K562 (cell line): Measurements from ENCODE around the gene TM7SF2. TPM values are rescaled to one million over a fixed set of nuclear protein-coding genes. Genes with fewer than 3 reads are reported as not detected.

Source experiments
- BRCA1 ChIP-seq, 2 experiments: fragments of 450-650 bp in 1 of 2; sonication (generic) in 1 of 2; formaldehyde crosslinking in 1 of 2; IDR thresholded peaks; 2 replicates each; pipeline versions ENCODE4 v1.5.0 to v1.6.1; 2017 to 2020; ENCODE audit warnings: mild to moderate bottlenecking in 1 of 2, missing genetic modification reagents in 1 of 2
- EGR1 ChIP-seq: fragments of 450-650 bp; conservative IDR thresholded peaks from 2 replicates; pipeline ENCODE4 v1.6.1; 2017; ENCODE audit warnings: mild to moderate bottlenecking
- FOXJ3 ChIP-seq: sonication (generic); formaldehyde crosslinking; IDR thresholded peaks from 2 replicates; pipeline ENCODE4 v1.4.0; 2020; ENCODE audit warnings: mild to moderate bottlenecking, missing genetic modification reagents
- GTF2E2 ChIP-seq: fragments of 200-800 bp; sonication (Bioruptor generic); IDR thresholded peaks from 2 replicates; pipeline ENCODE4 v1.6.1; 2016; ENCODE audit warnings: missing genetic modification characterization, missing compliant biosample characterization
- IRF2 ChIP-seq: sonication (generic); formaldehyde crosslinking; IDR thresholded peaks from 2 replicates; pipeline ENCODE4 v1.8.1; 2022; ENCODE audit warnings: mild to moderate bottlenecking, missing genetic modification reagents
- KDM5B ChIP-seq: fragments of 200-600 bp; sonication (generic); IDR thresholded peaks from 2 replicates; pipeline ENCODE4 v1.6.1; 2012; ENCODE audit warnings: low read depth, mild to moderate bottlenecking, moderate library complexity, low read length, control low read depth, inconsistent platforms; ENCODE audit not compliant: insufficient replicate concordance
- MECOM ChIP-seq: fragments of 250-450 bp; sonication (Bioruptor Pico); IDR thresholded peaks from 2 replicates; pipeline ENCODE4 v1.8.0; 2022; ENCODE audit warnings: inconsistent platforms
- MYNN ChIP-seq, 2 experiments: sonication (generic); formaldehyde crosslinking in 1 of 2; IDR thresholded peaks; 2 replicates each; pipeline versions ENCODE4 v1.5.0 to v1.6.1; 2016 to 2020; ENCODE audit warnings: antibody characterized with exemption in 1 of 2, missing genetic modification reagents in 1 of 2
- NFIC ChIP-seq: fragments of 450-650 bp; IDR thresholded peaks from 2 replicates; pipeline ENCODE4 v1.6.1; 2017; ENCODE audit warnings: mild to moderate bottlenecking, inconsistent platforms
- NRF1 ChIP-seq, 2 experiments: fragments of 450-650 bp; IDR thresholded peaks in 1 of 2; conservative IDR thresholded peaks in 1 of 2; 2 replicates each; pipeline ENCODE4 v1.6.1; 2014; ENCODE audit warnings: mild to moderate bottlenecking in 2 of 2
- RBM17 ChIP-seq: fragments of 200-400 bp; formaldehyde crosslinking; IDR thresholded peaks from 2 replicates; pipeline ENCODE4 v1.6.1; 2017; ENCODE audit warnings: low read depth, mild to moderate bottlenecking, low read length, borderline replicate concordance
- SP1 ChIP-seq: sonication (generic); formaldehyde crosslinking; IDR thresholded peaks from 2 replicates; pipeline ENCODE4 v1.8.1; 2022; ENCODE audit warnings: mild to moderate bottlenecking, missing genetic modification reagents
- STAT6 ChIP-seq: sonication (generic); formaldehyde crosslinking; IDR thresholded peaks from 2 replicates; pipeline ENCODE4 v1.8.1; 2023; ENCODE audit warnings: mild to moderate bottlenecking, missing genetic modification reagents
- YBX1 ChIP-seq: fragments of 450-650 bp; IDR thresholded peaks from 2 replicates; pipeline ENCODE4 v1.7.1; 2016; ENCODE audit warnings: mild to moderate bottlenecking
- ZBTB34 ChIP-seq: fragments of 250-450 bp; sonication (Bioruptor Pico); IDR thresholded peaks from 2 replicates; pipeline ENCODE4 v1.8.0; 2021; ENCODE audit warnings: mild to moderate bottlenecking, moderate library complexity
- ZC3H11A ChIP-seq: IDR thresholded peaks from 2 replicates; pipeline ENCODE4 v1.6.1; 2012; ENCODE audit warnings: low read depth, low read length, improper control_type of control experiment
- ZNF507 ChIP-seq: conservative IDR thresholded peaks from 2 replicates; pipeline ENCODE4 v1.6.1; 2017; ENCODE audit warnings: missing genetic modification characterization, missing compliant biosample characterization
- ZSCAN29 ChIP-seq: fragments of 450-650 bp; IDR thresholded peaks from 2 replicates; pipeline ENCODE4 v1.6.1; 2017
- polyA plus RNA-seq, 8 experiments: library from polyadenylated mRNA; depleted of rRNA in 4 of 8; stranded (reverse) in 5 of 8; unstranded in 3 of 8; fragments of >200 nt; fragmentation: Nextera tagmentation in 2 of 8; fragmentation: Illumina TruSeq in 1 of 8; extraction: Ambion mirVana in 2 of 8; extraction: Trizol in 1 of 8; gene quantifications; 2 replicates each; pipeline versions ENCODE4 v1.2.1 to v1.2.3, GENCODE V29; 2011 to 2014; ENCODE audit warnings: inconsistent platforms in 1 of 8, missing spikeins in 1 of 8
- total RNA-seq, 7 experiments: library from RNA; depleted of rRNA in 6 of 7; stranded (reverse); fragments of >200 nt in 6 of 7; fragmentation: Illumina TruSeq in 2 of 7; extraction: Trizol in 2 of 7; gene quantifications; 2 replicates each; pipeline versions ENCODE4 v1.2.1 to v1.2.3, GENCODE V29; 2011 to 2021; ENCODE audit warnings: low replicate concordance in 1 of 7
- TF ChIP-seq, protein P1 (sequence below), 2 experiments: fragments of 200-800 bp in 1 of 2; sonication (Bioruptor generic) in 1 of 2; sonication (generic) in 1 of 2; formaldehyde crosslinking in 1 of 2; IDR thresholded peaks in 1 of 2; conservative IDR thresholded peaks in 1 of 2; 2 replicates each; pipeline versions ENCODE4 v1.5.0 to v1.6.1; 2016 to 2020; ENCODE audit warnings: missing compliant biosample characterization in 1 of 2, missing genetic modification characterization in 1 of 2, missing genetic modification reagents in 1 of 2
- TF ChIP-seq, protein P2 (sequence below): fragments of 450-650 bp; IDR thresholded peaks from 2 replicates; pipeline ENCODE4 v1.6.1; 2017; ENCODE audit warnings: antibody characterized with exemption

The TM7SF2 gene
- total and polyA plus RNA-seq, 9 of the 15 experiments (the other 6 are each of a cell fraction or from before 2014, with no cell fraction given): 1.2 to 22.0 (median 14.3) TPM

- TF ChIP-seq MECOM: 0 out of 2 replicates have a peak, but pooled peaks have one; percentile 70
- peak; percentile 93; the same call in 1 of the 2 replicates for TF ChIP-seq ZC3H11A
- TF ChIP-seq SP1 (CRISPR knock-in tag): peak; percentile 91
- TF ChIP-seq YBX1: no peak
- TF ChIP-seq BRCA1 (IDR thresholded peaks at IDR 0.05): no peak
- TF ChIP-seq BRCA1 (CRISPR knock-in tag; IDR thresholded peaks at IDR 0.05): no peak
- no peak for TF ChIP-seq FOXJ3 (CRISPR knock-in tag)
- TF ChIP-seq EGR1: peak; percentile 39; the same call in 1 of the 2 replicates
- TF ChIP-seq ZSCAN29: no peak
- no peak for TF ChIP-seq STAT6
- TF ChIP-seq, protein P1, sequence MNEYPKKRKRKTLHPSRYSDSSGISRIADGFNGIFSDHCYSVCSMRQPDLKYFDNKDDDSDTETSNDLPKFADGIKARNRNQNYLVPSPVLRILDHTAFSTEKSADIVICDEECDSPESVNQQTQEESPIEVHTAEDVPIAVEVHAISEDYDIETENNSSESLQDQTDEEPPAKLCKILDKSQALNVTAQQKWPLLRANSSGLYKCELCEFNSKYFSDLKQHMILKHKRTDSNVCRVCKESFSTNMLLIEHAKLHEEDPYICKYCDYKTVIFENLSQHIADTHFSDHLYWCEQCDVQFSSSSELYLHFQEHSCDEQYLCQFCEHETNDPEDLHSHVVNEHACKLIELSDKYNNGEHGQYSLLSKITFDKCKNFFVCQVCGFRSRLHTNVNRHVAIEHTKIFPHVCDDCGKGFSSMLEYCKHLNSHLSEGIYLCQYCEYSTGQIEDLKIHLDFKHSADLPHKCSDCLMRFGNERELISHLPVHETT (CRISPR knock-in tag; conservative IDR thresholded peaks at IDR 0.05 in 1 of 2, IDR thresholded peaks at IDR 0.05 in 1 of 2): peak in 1 of 2 experiments; percentile 95; a peak in 3 of 4 replicates
- TF ChIP-seq ZBTB34 (CRISPR knock-in tag): no peak
- no peak for TF ChIP-seq ZNF507 (tag)
- peak; percentile 96 for TF ChIP-seq KDM5B
- peak; percentile 94 for TF ChIP-seq GTF2E2 (tag)
- no peak for TF ChIP-seq RBM17
- peak; percentile 74 for TF ChIP-seq NFIC
- TF ChIP-seq MYNN (IDR thresholded peaks at IDR 0.05): peak; percentile 80; the same call in 1 of the 2 replicates
- no peak for TF ChIP-seq MYNN (CRISPR knock-in tag; IDR thresholded peaks at IDR 0.05)
- TF ChIP-seq NRF1 (conservative IDR thresholded peaks at IDR 0.05 in 1 of 2, IDR thresholded peaks at IDR 0.05 in 1 of 2): peak; percentile 66 to 70
- TF ChIP-seq, protein P2, sequence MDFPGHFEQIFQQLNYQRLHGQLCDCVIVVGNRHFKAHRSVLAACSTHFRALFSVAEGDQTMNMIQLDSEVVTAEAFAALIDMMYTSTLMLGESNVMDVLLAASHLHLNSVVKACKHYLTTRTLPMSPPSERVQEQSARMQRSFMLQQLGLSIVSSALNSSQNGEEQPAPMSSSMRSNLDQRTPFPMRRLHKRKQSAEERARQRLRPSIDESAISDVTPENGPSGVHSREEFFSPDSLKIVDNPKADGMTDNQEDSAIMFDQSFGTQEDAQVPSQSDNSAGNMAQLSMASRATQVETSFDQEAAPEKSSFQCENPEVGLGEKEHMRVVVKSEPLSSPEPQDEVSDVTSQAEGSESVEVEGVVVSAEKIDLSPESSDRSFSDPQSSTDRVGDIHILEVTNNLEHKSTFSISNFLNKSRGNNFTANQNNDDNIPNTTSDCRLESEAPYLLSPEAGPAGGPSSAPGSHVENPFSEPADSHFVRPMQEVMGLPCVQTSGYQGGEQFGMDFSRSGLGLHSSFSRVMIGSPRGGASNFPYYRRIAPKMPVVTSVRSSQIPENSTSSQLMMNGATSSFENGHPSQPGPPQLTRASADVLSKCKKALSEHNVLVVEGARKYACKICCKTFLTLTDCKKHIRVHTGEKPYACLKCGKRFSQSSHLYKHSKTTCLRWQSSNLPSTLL: no peak
- TF ChIP-seq IRF2 (CRISPR knock-in tag): no peak
Observed at GRCh38 chr11:65095974-65096806, 15.5 kb upstream of the TM7SF2 start, which contains the start of gene VPS51 (continued).
